Activated CD8-positive, alpha-beta memory T cell treated with anti-CD3 and anti-CD28 coated beads, Interleukin-2, amount 50 U/mL, for 48 hours (primary cell): Measurements from ENCODE around the gene CAPN10.
A peak's percentile ranks its signal among the peaks of the same experiment; 100 is the strongest.

Experiments used
- DNase-seq: peaks from one replicate; pipeline ENCODE4 v3.0.0-alpha.2; 2020

CAPN10 gene

DNA sequence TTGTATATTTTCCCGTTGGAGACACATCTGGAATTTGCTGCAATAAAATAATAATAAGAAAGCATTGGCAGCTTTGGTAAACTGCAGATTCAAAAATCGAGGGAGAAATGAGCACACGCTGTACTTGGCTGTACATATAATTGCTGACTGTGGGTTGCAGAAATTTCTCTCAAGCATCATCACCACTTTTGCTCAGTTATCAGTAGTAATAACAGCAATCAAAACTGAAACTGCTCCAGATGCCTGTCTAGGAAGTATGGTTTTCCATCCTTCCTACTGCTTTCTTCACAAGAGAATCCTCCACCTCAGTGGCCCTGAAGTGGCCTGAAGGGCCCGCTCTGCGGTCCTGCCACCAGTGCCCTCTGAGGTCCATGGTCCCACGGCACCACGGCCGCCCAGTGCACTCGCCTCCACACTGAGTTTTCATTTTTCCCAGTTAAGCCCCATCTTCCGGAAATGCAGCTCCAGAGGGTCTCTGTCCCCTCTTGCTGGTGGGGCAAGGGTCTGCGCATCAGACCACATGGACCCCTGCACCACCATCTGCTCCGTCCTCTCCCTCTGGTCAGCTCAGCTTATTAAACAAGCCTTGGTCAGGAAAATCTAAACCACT, 22.5 kb upstream of the CAPN10 start:
- peak; percentile 49 for DNase-seq

DNA sequence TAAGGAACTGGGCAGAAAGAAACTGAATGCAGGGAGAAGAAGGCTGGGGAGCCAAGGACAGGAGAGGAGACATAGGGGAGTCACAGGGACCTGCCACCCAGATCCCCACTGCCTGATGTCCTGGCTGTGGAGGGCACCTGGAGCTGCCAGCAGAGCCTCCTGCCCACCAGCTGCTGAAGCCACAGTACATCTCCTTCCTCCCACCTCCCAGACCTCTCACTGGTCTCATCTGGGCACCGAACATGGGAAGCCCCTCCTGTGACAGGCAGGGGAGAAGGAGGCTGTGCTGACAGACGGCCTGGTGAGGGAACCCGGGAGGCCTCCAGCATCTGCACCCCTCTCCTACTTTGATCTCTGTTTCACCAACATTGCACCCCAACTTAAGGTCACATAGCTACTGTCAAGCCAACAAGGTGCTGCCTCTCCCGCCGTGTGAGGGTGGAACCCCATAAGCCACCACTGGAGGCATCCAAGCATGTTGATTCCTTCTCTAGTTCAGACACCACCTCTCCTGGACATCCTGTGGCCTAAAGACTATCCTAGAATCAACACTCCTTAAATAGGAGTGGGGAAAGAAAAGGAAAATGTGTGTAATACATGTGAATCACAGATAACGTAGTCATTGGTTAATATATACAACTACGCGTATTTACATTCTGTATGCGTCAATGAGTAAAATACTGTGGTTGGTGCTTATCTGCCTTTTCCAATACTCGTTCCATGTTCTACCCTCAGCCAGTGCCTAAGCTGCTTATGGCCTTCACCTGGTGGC, 21.8 kb upstream of the CAPN10 start:
- peak; percentile 70 for DNase-seq

DNA sequence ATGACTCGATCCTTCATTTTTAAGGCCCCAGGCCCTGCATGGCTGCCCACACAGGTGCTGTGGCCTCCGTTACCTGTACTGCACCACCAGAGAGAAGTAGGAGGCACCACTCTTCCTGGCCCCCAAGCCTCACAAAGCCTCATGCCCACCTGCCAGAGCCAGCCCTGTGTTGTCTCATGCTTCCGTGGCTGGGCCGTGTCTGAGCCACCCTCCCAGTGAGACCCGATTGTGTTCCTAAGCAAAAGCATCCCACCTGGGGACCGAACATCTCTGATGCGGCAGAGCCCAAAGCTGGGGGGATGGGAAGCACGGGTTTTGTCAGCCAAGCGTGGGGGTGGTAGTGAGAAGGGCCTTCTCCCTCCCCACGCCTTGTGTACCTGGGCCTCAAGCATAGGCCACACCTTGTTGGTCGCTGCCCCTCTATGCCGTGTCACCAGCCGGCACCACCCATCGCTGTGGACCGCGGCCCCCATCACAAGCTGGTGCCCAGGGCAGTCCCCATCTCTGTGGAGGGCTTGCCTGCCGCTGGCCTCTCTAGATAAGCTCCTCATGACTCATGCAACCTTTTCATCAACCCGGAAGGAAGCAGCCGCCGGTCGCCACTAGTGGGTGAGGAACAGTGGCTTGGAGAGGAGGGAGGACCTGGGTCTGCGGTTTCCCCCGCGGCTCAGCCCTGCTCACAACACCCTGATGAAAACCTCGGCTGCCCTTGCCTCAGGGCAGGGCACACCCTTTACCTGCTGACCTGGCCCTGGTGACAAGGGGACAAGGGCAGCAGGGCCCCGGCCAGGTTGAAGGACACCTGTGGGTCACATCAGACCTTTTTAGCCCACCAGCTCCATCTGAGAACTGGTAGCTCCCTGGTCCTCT, 21.0 kb upstream of the CAPN10 start:
- DNase-seq = peak; percentile 93

DNA sequence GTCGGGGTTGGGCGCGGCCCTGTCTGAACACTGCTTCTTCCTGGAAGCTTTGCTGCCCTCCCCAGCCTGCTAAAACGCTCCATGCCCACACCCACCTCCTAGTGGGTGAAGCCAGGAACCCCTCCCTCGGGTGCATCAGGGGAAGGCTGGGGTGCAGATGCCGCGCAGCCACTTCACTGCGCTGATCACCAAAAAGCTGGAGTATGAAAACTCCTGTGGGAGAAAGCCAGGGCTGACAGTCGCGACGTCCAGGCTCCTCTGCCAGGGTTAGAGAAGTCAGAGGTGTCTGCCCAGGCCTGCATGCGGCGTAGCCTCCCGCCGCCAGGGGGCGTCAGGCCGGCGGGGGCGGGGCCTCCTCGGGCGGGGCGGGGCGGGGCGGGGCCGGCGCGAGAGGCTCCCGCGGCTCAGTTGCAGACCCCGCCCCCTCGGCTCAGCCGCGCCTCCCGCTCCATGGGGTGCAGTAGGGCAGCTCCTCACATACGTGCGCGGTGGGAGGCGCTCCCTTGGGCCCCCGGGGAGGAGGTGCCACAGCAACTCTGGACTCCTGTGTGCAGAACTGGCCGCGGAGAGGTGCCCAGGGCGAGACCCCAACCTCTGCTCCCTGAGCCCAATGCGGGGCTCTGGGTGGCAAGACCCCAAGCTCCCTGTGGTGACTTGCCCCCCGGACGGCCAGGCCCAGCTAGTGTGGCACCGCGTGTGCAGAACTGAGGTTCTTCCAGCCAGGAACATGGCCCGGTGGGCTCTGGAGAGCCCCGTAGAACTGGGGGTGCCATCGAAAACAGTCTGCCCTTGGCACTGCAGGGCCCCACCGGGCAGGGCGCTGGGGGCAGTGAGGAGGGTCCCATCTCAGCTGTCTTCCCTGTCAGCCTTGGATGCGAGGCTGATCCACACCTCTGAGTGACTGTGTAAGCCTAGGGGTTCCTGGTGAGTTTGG, 20.1 kb upstream of the CAPN10 start:
- peak; percentile 97 for DNase-seq

DNA sequence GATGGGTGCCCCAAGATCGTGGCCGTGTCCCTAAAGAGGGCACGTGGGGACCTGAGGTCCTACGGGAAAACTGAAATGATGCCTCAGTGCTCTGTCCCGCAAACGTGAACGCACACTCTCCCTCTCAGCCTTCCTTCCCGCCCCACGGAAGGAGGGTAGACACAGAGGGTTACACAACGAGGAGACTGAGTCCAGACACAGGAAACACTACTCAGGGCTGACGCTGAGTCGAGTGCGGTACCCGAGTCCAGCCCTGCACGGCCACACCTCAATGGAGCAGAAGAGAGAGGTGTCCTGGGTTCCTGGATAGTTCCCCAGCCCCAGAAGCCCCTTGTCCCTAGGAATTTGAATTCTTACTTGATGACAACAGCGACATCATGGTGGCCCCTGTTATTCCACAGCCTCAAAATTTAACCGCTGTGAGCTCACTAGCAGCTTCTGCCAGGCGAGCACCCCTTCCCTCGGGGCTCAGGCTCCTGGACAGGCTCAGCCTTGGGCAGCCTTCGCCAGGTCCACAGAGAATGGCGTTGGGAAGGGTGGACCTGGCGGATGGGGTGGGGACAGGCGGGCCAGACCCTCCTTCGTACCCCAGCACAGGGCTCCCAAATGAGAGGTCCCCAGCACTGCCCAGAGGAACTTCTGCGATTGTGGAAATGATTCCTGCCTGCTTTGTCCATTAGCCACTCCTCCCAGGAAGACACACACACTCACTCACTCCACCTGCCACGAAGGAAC, 19.2 kb upstream of the CAPN10 start:
- DNase-seq = peak; percentile 66

DNA sequence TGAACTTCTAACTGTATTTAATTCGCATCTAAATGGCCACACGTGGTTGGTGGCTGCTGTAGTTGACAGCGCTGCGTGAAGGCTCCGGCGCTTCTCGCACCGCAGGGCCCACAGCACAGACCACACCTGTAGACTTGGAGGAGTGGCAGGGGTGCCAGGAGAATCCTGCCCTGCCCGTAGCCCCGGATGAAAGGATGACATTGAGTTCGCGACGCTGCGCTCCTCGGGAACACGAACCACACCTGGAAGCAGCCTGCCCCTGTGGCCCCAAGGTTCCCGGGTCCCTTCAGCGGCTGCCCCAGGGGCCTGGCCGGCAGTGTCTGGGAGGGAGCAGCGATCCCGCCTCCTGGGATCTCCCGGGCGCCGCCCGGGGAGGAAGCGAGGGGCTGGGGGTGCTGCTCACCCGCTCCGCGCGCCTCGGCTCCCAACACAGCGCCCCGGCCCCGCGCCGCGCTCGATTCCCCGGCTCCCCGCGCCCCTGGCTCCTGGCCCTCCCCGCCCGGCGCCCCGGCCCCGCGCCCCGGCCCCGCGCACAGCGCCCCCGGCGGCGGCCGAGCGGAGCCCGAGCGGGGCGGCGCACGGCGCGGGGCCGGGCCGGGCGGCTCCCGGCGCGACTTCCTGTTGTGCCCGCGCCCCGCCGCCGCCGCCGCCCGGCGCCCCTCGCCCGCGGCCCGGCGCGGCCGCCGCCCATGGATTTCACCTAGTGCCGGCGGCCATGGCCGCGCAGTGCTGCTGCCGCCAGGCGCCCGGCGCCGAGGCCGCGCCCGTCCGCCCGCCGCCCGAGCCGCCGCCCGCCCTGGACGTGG, 18.5 kb upstream of the CAPN10 start, which contains the start of gene RNPEPL1:
RNPEPL1 (plus strand) TSS at position 613 of the 806 bp plus-strand sequence; CDS start at position 716, 103 bp downstream.
- peak; percentile 78 for DNase-seq

DNA sequence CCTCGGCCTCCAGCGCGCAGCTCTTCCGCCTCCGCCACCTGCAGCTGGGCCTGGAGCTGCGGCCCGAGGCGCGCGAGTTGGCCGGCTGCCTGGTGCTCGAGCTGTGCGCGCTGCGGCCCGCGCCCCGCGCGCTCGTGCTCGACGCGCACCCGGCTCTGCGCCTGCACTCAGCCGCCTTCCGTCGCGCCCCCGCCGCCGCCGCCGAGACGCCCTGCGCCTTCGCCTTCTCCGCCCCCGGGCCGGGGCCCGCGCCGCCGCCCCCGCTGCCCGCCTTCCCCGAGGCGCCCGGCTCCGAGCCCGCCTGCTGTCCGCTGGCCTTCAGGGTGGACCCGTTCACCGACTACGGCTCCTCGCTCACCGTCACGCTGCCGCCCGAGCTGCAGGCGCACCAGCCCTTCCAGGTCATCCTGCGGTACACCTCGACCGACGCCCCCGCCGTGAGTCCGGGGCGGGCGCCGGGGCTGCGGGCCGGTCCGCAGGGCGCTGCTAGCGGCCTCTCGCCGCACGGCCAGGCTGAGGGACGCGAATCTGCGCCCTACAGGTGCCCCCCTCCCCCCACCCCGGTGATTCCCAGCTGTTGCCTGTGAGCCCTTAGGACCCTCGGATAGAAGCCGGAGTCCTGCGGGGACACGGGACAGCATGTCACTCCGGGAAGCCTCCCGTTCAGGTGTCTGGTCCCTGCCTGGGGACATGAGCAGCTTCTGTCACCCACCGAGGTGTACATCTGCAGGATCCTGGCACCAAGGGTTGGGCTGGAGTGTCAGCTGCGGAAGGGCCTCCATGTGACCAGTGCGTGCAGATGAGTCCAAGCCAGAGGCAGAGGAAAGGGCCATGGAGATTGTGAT, 17.6 kb upstream of the CAPN10 start:
- peak; percentile 70 for DNase-seq

DNA sequence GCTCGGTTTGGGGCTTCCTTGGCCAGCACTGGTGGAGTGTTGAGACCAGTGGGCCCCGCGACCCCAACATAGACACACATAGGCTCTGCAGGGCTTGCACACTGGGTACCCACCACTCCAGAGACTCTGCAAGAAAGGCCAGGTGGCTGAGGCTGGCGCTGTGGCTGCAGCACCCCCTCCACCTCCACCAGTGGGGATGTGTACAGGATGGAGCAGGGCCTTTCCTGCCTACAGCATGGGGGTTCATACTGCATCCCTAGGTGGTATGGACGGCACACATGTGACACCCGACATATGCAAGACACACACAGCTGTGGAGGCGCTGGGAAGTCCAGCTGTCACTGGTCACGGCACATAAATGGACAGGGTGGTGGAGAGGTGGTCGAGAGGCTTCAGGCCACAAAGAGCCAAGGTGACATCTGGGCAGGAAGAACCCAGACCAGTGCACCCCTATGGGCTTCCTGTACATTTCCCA, 17.0 kb upstream of the CAPN10 start:
- DNase-seq = peak; percentile 61

DNA sequence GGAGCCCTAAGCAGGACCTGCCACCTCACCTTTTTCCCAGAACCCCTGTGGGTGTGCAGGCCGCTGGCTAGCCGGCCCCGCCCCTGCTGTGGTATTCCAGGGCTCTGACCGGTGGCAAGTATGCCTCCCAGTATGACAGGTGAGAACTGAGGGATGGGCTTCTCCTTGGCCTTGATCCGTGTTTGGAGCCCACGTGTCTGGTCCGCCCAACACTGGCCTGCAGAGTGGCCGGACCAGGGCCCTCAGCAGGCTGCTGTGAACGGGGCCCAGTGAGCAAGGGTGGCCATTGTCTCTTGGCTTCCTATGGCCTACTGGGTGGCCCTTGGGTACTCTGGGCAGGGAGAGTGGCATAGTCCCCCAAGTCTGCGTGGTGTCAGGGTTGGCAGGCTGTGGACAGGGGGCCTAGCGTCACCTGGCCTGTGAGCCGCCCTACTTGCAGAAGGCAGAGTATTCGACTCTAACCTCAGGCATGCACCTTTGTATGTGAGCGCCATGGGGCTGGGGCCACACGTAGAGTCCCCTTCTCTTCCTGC, 16.5 kb upstream of the CAPN10 start:
- peak; percentile 50 for DNase-seq

DNA sequence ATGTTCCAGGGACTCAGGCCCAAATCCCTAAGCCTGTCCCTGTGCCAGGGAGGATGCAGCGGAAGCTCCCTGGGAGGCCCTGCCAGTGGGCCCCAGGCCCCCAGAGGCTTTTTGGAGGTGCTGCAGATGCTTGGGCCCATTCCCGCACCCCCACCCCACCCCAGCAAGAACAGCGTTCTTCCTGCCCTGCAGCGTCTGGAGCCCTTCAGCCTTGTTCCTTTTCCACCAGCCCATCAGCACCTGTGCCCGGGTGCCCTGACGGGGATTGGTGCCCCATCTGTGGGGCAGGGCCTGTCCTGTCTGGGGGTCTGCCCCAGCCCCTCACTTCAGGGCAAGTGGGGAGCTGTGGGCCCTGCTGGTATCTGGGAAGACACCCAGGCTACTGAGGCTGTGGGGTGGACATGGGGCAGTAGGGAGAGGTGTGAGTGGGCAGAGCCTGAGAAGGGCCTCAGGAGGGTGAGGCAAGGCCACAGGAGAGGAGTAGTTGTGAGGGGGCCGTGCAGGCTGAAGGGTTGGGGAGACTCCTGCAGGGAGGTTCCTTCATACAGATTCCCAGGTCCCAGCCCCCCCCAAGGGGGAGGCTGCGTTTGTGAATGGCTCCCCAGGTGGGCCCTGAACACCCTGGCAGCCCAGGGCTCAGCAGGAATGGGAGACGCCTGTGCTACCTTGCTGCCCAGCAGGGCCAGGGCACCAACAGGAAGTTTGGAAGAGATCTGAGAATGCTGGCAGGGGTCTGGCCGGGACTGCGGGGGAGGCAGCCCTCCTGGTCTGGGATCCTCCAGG, 15.8 kb upstream of the CAPN10 start:
- DNase-seq = no peak

DNA sequence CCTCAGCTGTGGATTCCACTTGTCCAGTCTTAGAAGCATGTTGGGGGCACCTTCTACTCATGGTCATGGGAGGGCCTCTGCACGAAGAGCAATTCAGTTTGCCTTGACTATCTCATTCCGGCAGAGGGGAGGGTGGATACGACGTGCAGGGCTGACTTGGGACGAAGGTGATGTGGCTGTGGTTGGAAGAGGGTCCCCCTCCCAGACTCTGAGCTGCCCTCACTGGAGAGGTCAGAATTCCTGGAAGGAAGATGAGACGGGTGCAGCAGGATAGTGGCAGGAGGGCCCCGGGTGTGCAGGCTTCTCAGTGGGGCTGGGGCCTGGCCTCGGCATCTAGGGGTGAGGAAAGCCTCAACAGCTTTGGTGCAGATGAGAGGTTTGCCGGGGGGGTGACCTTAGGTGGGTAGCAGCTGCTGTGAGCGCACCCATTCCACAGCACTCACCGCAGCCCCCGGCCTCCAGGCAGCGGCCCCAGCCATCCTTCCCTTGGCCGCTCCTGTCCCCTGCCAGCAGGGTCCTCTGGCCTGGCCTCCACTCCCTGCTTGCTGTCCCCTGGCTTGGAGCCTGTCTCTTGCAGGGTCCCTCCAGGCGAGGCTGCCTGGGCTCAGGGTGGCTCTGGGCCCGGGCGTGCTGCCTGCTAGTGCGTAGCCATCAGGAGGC, 15.1 kb upstream of the CAPN10 start:
- DNase-seq = no peak

DNA sequence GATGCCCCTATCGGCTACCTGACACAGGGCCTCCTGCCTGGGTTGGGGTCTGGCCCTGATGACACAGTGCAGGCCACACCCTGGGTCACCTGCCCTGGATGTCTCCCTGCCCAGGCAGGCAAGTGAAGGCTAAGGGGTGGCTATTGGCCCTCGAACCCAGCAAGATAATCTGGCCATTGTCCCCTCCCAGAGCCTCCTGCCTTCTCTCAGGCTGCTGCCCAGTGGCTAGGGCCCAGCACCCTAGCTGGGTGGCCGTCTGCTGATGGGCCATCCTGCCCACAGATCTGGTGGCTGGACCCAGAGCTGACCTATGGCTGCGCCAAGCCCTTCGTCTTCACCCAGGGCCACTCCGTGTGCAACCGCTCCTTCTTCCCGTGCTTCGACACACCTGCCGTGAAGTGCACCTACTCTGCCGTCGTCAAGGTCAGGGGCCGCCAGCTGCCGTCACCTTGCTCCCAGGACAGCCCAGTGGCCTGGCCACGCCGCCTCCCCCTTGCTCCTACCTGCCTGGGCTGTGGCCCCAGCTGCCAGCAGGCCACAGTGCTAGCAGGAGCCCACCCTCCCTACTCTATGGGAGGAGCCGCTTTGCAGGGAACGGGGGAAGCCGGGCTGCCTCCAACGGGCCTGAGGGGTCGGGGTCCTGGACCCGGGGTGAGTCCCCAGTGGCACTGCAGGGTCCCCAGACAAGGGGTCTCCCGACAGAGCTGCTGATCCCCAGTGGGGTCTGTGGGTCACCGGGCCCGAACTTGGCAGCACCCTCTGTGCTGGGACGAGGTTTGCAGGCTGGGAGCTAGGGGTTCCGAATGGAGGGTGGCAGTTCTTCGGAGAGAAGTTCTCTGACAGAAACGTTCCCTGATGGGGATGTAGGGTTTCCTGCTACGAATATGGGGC, 14.1 kb upstream of the CAPN10 start:
- DNase-seq = no peak

DNA sequence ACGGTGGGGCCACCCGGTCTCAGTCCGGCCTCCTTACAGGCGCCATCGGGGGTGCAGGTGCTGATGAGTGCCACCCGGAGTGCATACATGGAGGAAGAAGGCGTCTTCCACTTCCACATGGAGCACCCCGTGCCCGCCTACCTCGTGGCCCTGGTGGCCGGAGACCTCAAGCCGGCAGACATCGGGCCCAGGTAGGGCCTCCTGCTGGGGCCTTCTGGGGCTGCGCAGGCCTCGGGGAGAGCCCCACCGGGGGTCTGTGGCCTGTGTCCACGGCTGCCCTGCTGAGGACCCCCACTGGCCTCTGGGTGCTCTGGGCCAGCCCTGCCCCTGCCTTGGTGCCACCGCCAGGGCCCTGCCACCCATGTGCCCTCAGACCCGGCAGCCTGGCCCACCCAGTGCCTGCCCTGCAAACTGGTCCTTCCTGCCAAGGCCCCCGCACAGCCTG, 13.4 kb upstream of the CAPN10 start:
- DNase-seq = no peak

DNA sequence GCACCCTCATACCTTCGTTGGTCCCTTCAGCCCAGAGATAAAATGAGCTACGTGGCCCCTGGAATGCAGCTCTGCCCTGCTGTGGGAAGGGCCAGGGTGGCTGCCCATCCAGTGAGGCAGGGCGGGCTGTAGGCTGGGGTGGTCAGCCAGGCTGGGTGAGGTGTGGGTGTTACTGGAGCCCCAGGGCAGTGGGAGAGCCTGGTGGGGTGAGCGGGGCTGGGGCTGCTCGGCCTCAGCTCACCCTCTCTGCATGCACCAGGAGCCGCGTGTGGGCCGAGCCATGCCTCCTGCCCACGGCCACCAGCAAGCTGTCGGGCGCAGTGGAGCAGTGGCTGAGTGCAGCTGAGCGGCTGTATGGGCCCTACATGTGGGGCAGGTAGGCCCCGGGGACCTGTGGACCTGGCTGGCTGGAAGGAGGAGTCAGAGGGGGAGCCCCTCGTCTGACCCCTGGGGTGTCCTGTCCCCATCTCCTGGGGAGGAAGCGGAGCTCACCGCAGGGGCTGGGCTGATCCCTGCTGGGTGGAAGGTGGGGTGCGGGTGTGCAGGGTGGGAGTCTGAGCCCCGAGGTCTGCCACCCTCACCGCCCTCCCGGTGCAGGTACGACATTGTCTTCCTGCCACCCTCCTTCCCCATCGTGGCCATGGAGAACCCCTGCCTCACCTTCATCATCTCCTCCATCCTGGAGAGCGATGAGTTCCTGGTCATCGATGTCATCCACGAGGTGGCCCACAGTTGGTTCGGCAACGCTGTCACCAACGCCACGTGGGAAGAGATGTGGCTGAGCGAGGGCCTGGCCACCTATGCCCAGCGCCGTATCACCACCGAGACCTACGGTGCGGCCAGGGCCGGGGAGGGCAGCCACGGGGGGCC, 12.8 kb upstream of the CAPN10 start:
- DNase-seq = no peak

DNA sequence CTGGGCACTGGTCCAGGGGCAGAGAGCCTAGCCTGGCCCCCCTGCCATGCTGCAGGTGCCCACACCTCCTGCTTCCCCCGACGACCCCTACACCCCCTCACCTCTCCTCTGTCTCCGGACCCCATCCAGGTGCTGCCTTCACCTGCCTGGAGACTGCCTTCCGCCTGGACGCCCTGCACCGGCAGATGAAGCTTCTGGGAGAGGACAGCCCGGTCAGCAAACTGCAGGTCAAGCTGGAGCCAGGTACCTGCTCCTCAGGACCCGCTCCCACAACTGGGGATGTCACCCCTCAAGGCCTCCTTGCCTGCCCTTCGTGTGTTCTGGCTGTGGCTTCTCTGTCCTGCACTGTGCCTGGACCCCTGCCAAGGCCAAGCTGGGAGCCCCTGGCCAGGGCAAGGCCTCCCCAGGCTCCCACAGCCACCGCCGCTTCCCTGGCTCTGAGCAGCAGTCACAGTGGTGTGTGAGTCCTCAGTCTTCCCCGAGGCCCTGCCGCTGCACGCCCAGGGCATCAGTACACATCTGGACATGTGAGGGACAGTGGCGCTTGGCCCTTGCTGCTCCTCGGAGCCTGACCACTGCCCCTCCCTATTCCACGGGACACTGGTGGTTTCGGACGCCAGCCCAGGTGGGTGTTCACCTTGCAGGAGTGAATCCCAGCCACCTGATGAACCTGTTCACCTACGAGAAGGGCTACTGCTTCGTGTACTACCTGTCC, 12.0 kb upstream of the CAPN10 start:
- DNase-seq = no peak
